ENCODE results near the gene AGBL1. TPM values are rescaled to one million over a fixed set of nuclear protein-coding genes. Genes with fewer than 3 reads are reported as not detected.

Gene AGBL1
- total RNA-seq, 1 experiment from 2014 or later, result not detected

DNA sequence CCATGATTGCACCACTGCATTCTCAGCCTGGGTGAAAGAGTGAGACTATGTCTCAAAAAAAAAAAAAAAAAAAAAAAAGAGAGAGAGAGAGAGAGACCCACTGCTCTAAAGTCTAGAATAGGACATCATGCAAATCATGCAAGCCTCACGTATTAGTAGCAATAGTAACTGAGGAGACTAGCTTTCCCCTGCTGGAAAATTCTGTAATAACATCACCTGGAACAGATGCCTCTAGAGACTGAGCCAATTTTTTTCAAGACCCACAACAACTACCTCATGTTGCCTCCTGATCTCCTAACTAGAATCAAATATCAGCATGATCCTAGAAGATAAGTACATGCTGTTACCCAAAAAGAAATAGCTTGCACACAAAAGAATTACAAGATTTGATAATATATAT lies 461.9 kb downstream of the AGBL1 start:
- no peak overlapping the region for H3K23ac ChIP-seq (ENCODE audit: insufficient read length, low read depth, low read length)
- no CpG with 5 or more reads among the region's 1 CpG for WGBS (ENCODE audit: extremely low coverage, insufficient read length, low lambda C conversion rate)
- H2BK5ac ChIP-seq (ENCODE audit: insufficient read length, low read length), result no peak overlapping the region
- H3K27me3 Mint-ChIP-seq (ENCODE audit: low read depth), result peaks cover 2% of the 10 kb centered on the region; the same call in 1 of the 2 replicates
- no peak overlapping the region for H4K91ac ChIP-seq (ENCODE audit: insufficient read length, low read depth, low read length)
- no peaks in the 10 kb centered on the region for H3K23me2 ChIP-seq (ENCODE audit: insufficient read length, low read depth, low read length, poor library complexity, severe bottlenecking)
- no peaks in the 10 kb centered on the region for H3K79me2 ChIP-seq (ENCODE audit: insufficient read depth, low read length)
- no peak overlapping the region for H2BK20ac ChIP-seq (ENCODE audit: low read depth, low read length, poor library complexity, severe bottlenecking)
- H3K4me3 Mint-ChIP-seq, result no peak overlapping the region
- H4K20me1 ChIP-seq (ENCODE audit: control insufficient read depth, insufficient read depth, insufficient read length), result no peaks in the 10 kb centered on the region
- no peak overlapping the region for H3K4ac ChIP-seq (ENCODE audit: low read depth, low read length)
- H3K4me1 Mint-ChIP-seq, result no peaks in the 10 kb centered on the region
- no peak overlapping the region for H3K4me2 ChIP-seq (ENCODE audit: insufficient read depth, insufficient read length, low read length)
- no peak overlapping the region for H4K8ac ChIP-seq (replicated peaks; ENCODE audit: insufficient read length, low read depth, low read length)
- H4K5ac ChIP-seq (ENCODE audit: insufficient read length, low read depth, low read length), result no peak overlapping the region
- no peaks in the 10 kb centered on the region for H3K9me3 ChIP-seq (ENCODE audit: control insufficient read depth, low read depth, low read length)
- H3K27me3 ChIP-seq (ENCODE audit: insufficient read depth, low read length), result no peaks in the 10 kb centered on the region
- no peak overlapping the region for H2BK15ac ChIP-seq (ENCODE audit: low read depth, low read length)
- peaks cover 0 to 2% of the 10 kb centered on the region in 2 experiments; a peak in 3 of 5 replicates for H3K9me3 Mint-ChIP-seq
- H3K9ac ChIP-seq (ENCODE audit: extremely low read depth, insufficient read length, low read length), result no peak overlapping the region
- H3K27ac ChIP-seq (ENCODE audit: insufficient read length, low read depth, low read length), result no peak overlapping the region
- no peaks in the 10 kb centered on the region for H3K79me1 ChIP-seq (ENCODE audit: insufficient read depth, low read depth, low read length, poor library complexity, severe bottlenecking)
- H3T11ph ChIP-seq (ENCODE audit: low read length), result no peak overlapping the region
- H3K14ac ChIP-seq (ENCODE audit: insufficient read depth, low read length), result no peak overlapping the region
- no peak overlapping the region for H2BK120ac ChIP-seq (ENCODE audit: low read depth, low read length, poor library complexity, severe bottlenecking)
- no peak overlapping the region for H3K18ac ChIP-seq (ENCODE audit: insufficient read length, low read depth, low read length)
- H2BK12ac ChIP-seq (ENCODE audit: insufficient read length, low read depth, low read length), result no peak overlapping the region
- no peak for DNase-seq
- H3K27ac Mint-ChIP-seq, result no peak overlapping the region
- H2AK5ac ChIP-seq (ENCODE audit: insufficient read length, low read length), result no peak overlapping the region
- TF ChIP-seq, protein P1, sequence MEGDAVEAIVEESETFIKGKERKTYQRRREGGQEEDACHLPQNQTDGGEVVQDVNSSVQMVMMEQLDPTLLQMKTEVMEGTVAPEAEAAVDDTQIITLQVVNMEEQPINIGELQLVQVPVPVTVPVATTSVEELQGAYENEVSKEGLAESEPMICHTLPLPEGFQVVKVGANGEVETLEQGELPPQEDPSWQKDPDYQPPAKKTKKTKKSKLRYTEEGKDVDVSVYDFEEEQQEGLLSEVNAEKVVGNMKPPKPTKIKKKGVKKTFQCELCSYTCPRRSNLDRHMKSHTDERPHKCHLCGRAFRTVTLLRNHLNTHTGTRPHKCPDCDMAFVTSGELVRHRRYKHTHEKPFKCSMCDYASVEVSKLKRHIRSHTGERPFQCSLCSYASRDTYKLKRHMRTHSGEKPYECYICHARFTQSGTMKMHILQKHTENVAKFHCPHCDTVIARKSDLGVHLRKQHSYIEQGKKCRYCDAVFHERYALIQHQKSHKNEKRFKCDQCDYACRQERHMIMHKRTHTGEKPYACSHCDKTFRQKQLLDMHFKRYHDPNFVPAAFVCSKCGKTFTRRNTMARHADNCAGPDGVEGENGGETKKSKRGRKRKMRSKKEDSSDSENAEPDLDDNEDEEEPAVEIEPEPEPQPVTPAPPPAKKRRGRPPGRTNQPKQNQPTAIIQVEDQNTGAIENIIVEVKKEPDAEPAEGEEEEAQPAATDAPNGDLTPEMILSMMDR (conservative IDR thresholded peaks at IDR 0.05), result 0 out of 3 replicates have a peak, but pooled peaks have one; percentile 21
- no peak overlapping the region for H3K56ac ChIP-seq (ENCODE audit: insufficient read length, low read depth, low read length)
- H3K4me1 ChIP-seq (ENCODE audit: insufficient read depth, low read length), result no peaks in the 10 kb centered on the region
- no peak overlapping the region for H2AFZ ChIP-seq (ENCODE audit: low read length)
- H3K36me3 Mint-ChIP-seq (ENCODE audit: insufficient read depth in 1 of 3, low read depth in 3 of 3), result no peaks in the 10 kb centered on the region; a peak in 2 of 7 replicates

All from H9 (cell line).